ENCODE data around the gene MIA.

DNA sequence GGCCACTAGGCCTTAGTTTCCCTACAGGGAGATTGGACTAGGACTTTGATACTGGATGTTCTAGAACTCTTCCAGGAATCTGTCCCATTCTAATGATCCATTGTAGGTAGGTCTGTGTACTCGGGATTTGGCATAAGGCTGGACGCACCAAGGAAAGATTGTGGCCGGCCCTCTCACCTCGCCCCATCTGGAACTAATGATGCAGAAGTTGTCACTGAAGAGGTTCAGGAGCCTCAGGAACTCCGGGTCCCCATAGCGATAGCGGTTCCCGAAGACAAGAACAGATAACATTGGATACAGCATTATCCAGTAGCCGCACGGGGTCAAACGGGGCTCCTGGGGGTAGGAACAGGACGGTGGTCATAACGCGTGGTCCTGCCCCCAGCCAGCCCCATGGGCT, 34.8 kb downstream of the MIA start:
- TF ChIP-seq CTCF (IDR thresholded peaks at IDR 0.05), result no peak
- TF ChIP-seq EZH2 (IDR thresholded peaks at IDR 0.05), result no peak
- no peak for TF ChIP-seq EZH2phosphoT487 (IDR thresholded peaks at IDR 0.05)

Measured in neural progenitor cell (in vitro differentiated cells).